ENCODE results near the gene LHPP. TPM values are rescaled to one million over a fixed set of nuclear protein-coding genes. Genes with fewer than 3 reads are reported as not detected.

The LHPP gene
- total and polyA plus RNA-seq, 3 donors from 2014 or later, result 34.2 to 46.0 (median 45.0) TPM

DNA sequence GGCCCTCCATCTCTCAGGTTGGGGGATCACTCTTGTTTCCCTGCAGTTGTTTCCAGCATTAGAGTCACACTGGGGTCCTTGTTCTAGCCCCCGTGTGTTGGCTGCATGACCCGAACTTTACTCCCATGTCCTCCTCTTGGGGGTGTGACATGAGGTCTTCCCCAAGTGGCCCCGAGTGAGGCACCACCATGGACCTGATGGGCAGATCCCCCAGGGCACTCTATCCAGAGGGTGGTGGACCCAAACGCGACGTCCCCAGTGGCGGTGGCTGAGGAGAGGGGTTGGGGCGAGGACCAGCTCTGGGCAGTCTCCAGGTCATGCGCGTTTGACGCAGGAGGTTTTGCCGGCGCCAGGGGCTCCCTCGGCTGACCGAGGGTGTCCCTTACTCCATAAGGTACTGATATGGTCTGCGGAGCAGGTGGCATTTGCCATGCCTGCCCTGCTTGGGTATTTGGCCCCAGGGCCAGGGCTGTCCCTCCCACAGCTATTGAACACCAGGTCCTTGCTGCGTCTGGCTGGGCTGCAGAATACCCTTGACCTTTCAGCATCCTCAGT lies 131.9 kb downstream of the LHPP start:
- WGBS, 2 donors, result 82 to 93% methylated on average over 5 to 17 of the region's 17 CpGs
- TF ChIP-seq, protein P1, sequence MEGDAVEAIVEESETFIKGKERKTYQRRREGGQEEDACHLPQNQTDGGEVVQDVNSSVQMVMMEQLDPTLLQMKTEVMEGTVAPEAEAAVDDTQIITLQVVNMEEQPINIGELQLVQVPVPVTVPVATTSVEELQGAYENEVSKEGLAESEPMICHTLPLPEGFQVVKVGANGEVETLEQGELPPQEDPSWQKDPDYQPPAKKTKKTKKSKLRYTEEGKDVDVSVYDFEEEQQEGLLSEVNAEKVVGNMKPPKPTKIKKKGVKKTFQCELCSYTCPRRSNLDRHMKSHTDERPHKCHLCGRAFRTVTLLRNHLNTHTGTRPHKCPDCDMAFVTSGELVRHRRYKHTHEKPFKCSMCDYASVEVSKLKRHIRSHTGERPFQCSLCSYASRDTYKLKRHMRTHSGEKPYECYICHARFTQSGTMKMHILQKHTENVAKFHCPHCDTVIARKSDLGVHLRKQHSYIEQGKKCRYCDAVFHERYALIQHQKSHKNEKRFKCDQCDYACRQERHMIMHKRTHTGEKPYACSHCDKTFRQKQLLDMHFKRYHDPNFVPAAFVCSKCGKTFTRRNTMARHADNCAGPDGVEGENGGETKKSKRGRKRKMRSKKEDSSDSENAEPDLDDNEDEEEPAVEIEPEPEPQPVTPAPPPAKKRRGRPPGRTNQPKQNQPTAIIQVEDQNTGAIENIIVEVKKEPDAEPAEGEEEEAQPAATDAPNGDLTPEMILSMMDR (IDR thresholded peaks at IDR 0.05), result no peak
- no peak for TF ChIP-seq POLR2A (IDR thresholded peaks at IDR 0.05)
- no peak for DNase-seq
- Histone ChIP-seq H3K4me1 (peaks cover 13% of the 10 kb centered on the region), H3K4me3 (no peak overlapping the region), H3K27ac (no peak overlapping the region), H3K27me3 (no peaks in the 10 kb centered on the region), H3K9me3 (no peaks in the 10 kb centered on the region), H3K36me3 (ENCODE audit: low read depth, missing control alignments) (no peaks in the 10 kb centered on the region)
- intact Hi-C loops (cut with DNase I; ENCODE audit: low total_unique reads), result no loop called here

DNA sequence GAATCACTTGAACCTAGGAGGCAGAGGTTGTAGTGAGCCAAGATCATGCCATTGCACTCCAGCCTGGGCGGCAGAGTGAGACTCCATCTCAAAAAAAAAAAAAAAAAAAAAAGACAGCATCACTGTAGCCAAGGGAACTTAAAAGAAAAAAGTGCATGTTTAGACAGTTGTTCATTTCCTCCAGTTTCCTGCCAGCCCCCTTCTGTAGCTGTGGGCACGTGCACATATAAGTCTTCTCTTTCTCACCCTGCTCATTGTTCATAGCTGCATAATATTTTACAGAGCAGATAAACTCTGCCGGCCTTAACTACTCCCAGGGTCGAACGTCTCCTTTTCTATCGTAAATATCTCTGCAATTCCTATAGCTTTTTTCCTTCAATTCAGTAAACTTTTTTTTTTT lies 132.6 kb downstream of the LHPP start:
- 87 to 98% methylated on average over 6 of the region's 6 CpGs for WGBS, 2 donors
- DNase-seq, result no peak
- Histone ChIP-seq H3K4me1 (peaks cover 8% of the 10 kb centered on the region), H3K4me3 (no peak overlapping the region), H3K27ac (no peak overlapping the region), H3K36me3 (ENCODE audit: low read depth, missing control alignments) (no peaks in the 10 kb centered on the region), H3K9me3 (no peaks in the 10 kb centered on the region), H3K27me3 (no peaks in the 10 kb centered on the region)
- no peak for TF ChIP-seq POLR2A (IDR thresholded peaks at IDR 0.05)
- TF ChIP-seq, protein P1 (IDR thresholded peaks at IDR 0.05), result no peak
- intact Hi-C loops (cut with DNase I; ENCODE audit: low total_unique reads), result no loop called here

DNA sequence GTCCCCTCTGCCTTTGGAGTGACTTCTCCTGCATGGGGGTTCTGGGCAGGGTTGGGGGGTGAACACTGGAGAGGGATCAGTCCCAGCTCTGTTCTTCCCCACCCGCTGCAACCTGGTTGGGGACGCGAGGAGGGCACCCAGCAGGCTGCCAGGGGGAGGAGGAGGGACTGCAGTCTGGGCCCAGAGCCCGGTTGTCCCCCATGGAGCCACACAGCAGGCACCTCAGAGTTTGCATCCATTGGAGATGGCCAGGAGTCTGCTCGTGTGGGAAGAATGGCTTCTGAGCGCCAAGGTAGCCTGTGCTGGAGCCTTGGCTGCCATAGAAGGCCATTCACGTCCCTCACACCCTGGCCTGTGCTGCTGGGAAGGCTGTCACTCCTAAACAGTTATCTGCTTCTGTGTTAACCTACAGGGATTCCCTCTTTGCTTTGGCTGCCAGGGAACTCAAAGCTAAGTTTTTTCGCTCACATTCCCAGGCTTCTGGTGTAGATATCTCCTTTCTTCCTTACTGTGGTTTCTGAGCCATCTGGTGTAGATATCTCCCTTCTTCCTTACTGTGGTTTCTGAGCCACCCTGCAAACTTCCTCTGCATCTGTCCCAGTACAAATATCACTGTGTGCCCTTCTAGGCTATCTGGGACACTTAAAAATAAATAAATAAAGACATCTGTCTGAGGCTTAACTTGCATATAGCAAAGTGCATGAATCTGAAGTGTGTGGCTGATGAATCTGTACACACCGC lies 133.7 kb downstream of the LHPP start:
- H3K27ac ChIP-seq, result no peak overlapping the region
- WGBS, 2 donors, result 96 to 97% methylated on average over 6 to 9 of the region's 9 CpGs

DNA sequence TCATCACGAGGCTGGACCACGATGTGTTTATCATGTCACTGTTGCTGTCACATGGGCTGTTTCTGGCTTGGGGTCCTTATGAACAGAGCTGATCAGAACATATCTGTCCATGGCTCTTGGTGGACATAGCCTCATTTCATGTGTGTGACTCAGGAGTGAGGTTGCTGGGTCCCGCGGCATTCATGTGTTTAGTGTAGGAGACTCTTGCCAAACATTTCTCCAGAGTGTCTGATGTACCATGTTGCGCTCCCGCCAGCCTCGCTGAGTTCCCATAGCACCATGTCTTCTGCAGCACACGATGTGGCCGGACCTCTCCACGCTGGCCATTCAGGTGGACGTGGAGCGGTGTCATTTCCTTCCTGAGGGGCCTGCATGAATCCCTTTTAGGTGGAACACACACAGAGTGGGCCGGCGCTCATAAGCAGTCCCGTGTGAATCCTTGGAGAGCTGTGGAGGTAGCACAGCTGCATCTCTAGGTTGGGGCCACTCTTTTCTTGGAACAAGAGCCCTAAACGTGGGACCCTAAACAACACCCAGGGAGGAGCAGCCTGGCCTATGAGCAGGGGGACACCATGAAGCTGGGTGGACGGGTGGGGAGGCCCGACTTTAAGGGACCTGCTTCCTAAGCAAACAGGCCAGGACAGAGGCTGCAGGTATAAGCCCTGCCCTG lies 134.6 kb downstream of the LHPP start:
- no peak for DNase-seq
- no peak overlapping the region for H3K27ac ChIP-seq
- H3K4me1 ChIP-seq, result peaks cover 8% of the 10 kb centered on the region
- whole genome bisulfite sequencing, 2 donors, result 85 to 93% methylated on average over 5 to 18 of the region's 18 CpGs
- no peaks in the 10 kb centered on the region for H3K27me3 ChIP-seq
- H3K36me3 ChIP-seq (ENCODE audit: low read depth, missing control alignments), result no peaks in the 10 kb centered on the region
- no peak overlapping the region for H3K4me3 ChIP-seq
- no peaks in the 10 kb centered on the region for H3K9me3 ChIP-seq
- TF ChIP-seq POLR2A (IDR thresholded peaks at IDR 0.05), result no peak
- TF ChIP-seq, protein P1 (IDR thresholded peaks at IDR 0.05), result no peak
- intact Hi-C loops (cut with DNase I; ENCODE audit: low total_unique reads), result no loop called here

More for the DNA sequence above, 133.7 kb downstream of the LHPP start:
- peaks cover 8% of the 10 kb centered on the region for H3K4me1 ChIP-seq
- H3K9me3 ChIP-seq, result no peaks in the 10 kb centered on the region
- intact Hi-C loops (cut with DNase I; ENCODE audit: low total_unique reads), result no loop called here
- TF ChIP-seq, protein P1 (IDR thresholded peaks at IDR 0.05), result no peak
- no peak for TF ChIP-seq POLR2A (IDR thresholded peaks at IDR 0.05)
- H3K4me3 ChIP-seq, result no peak overlapping the region
- H3K27me3 ChIP-seq, result no peaks in the 10 kb centered on the region
- H3K36me3 ChIP-seq (ENCODE audit: low read depth, missing control alignments), result no peaks in the 10 kb centered on the region
- no peak for DNase-seq
